Rectal smooth muscle tissue (tissue), 1 donor: ENCODE measurements around the gene DNAH17.

Experiments
- H3K27ac ChIP-seq: one replicate; pipeline ENCODE4 v1.7.0; 2013; ENCODE audit warnings: low read depth, low read length, inconsistent platforms
- H3K27me3 ChIP-seq: one replicate; pipeline ENCODE4 v1.7.0; 2013; ENCODE audit warnings: low read length; ENCODE audit not compliant: control insufficient read depth, insufficient read depth
- H3K36me3 ChIP-seq: one replicate; pipeline ENCODE4 v1.7.0; 2013; ENCODE audit warnings: low read length; ENCODE audit not compliant: control insufficient read depth, insufficient read depth
- H3K4me1 ChIP-seq: one replicate; pipeline ENCODE4 v1.7.0; 2013; ENCODE audit warnings: low read length; ENCODE audit not compliant: control insufficient read depth, insufficient read depth
- H3K4me3 ChIP-seq: one replicate; pipeline ENCODE4 v1.7.0; 2013; ENCODE audit warnings: low read length
- H3K9ac ChIP-seq: one replicate; pipeline ENCODE4 v1.7.0; 2013; ENCODE audit warnings: low read length

The DNAH17 gene

GRCh38 chr17:78448356-78448993, 128.7 kb downstream of the DNAH17 start:
- H3K4me3 ChIP-seq, result no peak overlapping the region
- no peak overlapping the region for H3K9ac ChIP-seq
- no peak overlapping the region for H3K27ac ChIP-seq
- no peaks in the 10 kb centered on the region for H3K36me3 ChIP-seq
- peaks cover 4% of the 10 kb centered on the region for H3K27me3 ChIP-seq
- no peaks in the 10 kb centered on the region for H3K4me1 ChIP-seq

- Histone ChIP-seq H3K4me3 (no peak overlapping the region), H3K27ac (no peak overlapping the region), H3K36me3 (no peaks in the 10 kb centered on the region), H3K4me1 (no peaks in the 10 kb centered on the region), H3K27me3 (peaks cover 4% of the 10 kb centered on the region), H3K9ac (no peak overlapping the region)
These were observed 130.4 kb downstream of the DNAH17 start for GRCh38 chr17:78446833-78447232.

DNA sequence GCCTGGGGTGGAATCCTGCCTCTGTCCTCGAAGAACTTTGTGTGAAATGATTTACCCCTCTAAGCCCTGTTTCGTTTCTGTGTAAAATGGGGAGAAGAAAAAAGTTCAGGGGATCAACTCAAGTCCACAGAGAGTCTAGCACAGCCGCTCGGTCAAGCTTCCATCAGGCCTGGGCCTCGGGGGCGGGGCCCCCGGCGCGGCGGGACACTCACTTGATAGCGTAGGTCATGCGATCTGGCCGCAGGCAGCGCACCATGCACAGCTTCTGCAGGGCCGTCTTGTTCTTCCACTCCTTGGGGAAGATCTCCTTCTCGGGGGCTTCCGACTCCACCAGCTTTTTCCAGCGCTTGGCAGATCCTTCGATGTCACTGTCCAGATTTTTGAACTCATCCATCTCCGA, 132.8 kb downstream of the DNAH17 start:
- Histone ChIP-seq H3K4me1 (no peaks in the 10 kb centered on the region), H3K27ac (no peak overlapping the region), H3K9ac (no peak overlapping the region), H3K27me3 (no peaks in the 10 kb centered on the region), H3K36me3 (no peaks in the 10 kb centered on the region), H3K4me3 (no peak overlapping the region)

DNA sequence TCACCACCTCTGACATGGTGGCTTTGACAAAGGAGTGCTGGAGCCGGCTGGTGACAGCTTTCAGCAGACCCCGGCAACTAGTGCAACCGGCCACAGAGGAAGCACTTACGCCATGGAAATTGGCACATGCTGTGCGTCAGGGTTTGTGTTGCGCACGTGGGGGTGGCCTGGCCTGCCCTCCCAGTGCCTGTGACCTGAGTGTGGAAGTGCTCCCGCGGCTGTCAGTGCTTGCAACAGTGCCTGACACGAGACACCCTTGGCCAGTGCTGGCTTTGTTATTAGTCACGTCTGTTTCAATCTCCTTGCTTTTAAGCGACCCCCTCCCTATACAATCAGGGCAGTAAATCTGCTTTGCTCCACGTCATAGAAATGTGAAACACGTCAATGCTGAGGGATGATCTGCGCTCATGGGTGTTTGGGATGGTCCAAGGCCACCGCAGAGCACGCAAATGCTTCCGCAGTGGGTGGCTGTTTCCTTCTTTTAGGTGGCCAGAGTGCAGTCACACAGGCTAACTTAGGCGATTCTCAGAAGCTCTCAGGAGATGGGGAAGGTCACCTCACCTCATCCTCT, 134.5 kb downstream of the DNAH17 start:
- Histone ChIP-seq H3K36me3 (no peaks in the 10 kb centered on the region), H3K27me3 (no peaks in the 10 kb centered on the region), H3K27ac (no peak overlapping the region), H3K4me1 (no peaks in the 10 kb centered on the region), H3K9ac (no peak overlapping the region), H3K4me3 (no peak overlapping the region)

DNA sequence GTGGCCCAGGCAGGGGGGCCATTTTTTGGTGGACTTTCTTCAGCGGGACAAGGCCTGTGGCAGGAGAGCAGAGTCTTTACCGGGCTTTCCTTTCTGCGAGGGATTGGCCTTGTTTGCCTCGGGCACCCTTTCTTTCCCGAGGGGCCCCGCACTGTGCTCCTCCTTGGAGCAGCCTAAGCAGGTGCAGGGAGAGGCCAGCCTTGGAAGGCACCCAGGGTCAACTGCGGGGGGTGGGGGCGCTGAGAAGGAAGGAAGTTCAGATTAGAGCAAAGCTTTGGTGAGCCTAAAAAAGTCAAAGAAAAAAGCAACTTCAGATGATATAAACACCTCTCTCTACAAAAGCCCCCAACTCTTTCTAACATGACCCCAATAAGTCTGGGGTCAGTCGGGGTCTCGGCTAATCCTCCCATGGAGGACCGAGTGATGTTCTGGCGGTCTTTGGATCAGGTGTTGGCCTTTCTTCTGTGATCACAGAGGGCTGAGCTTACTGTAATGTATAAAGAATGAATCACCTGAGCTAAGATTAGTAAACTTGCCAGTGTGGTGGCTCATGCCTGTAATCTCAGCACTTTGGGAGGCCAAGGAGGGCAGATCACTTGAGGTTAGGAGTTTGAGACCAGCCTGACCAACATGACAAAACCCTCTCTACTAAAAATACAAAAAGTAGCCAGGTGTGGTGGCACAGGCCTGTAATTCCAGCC, 135.8 kb downstream of the DNAH17 start:
- Histone ChIP-seq H3K27ac (no peak overlapping the region), H3K4me1 (no peaks in the 10 kb centered on the region), H3K27me3 (no peaks in the 10 kb centered on the region), H3K4me3 (no peak overlapping the region), H3K36me3 (no peaks in the 10 kb centered on the region), H3K9ac (no peak overlapping the region)

DNA sequence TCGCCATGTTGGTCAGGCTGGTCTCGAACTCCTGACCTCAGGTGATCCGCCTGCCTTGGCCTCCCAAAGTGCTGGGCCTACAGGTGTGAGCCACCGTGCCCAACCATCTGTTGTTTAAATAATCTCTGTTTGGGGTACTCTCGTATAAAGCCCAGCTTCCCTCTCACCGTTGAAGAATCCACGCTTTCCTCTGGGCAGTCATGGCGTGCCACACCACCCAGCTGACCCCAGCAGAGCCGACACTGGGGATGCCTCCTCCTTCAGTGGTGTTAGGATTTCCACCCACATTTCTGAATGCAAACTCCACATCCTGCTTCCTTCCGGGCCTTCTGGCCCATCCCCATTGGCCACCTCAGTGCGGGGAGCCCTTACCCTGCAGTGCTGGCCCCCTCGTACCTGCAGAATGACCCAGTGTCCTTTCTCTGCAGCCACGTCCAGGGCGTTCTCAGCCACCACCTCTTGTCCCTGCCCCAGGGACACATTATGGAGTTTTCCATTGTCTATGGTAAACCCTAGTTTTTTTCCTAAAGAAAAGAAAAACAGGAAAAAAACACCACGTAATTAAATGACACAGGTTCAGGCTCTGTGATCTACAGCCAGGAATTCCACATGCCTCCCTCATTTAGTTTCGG, 138.4 kb downstream of the DNAH17 start:
- Histone ChIP-seq H3K27me3 (no peaks in the 10 kb centered on the region), H3K36me3 (no peaks in the 10 kb centered on the region), H3K4me3 (no peak overlapping the region), H3K4me1 (no peaks in the 10 kb centered on the region), H3K27ac (no peak overlapping the region), H3K9ac (no peak overlapping the region)

- Histone ChIP-seq H3K27me3 (no peaks in the 10 kb centered on the region), H3K36me3 (no peaks in the 10 kb centered on the region), H3K4me3 (no peak overlapping the region), H3K27ac (no peak overlapping the region), H3K4me1 (no peaks in the 10 kb centered on the region), H3K9ac (no peak overlapping the region)
These were observed 138.9 kb downstream of the DNAH17 start for GRCh38 chr17:78438271-78438691.

- no peak overlapping the region for H3K27ac ChIP-seq
- H3K4me3 ChIP-seq, result no peak overlapping the region
- H3K27me3 ChIP-seq, result no peaks in the 10 kb centered on the region
- H3K9ac ChIP-seq, result no peak overlapping the region
- no peaks in the 10 kb centered on the region for H3K4me1 ChIP-seq
- H3K36me3 ChIP-seq, result no peaks in the 10 kb centered on the region
These were observed 139.6 kb downstream of the DNAH17 start for GRCh38 chr17:78437508-78438169.

DNA sequence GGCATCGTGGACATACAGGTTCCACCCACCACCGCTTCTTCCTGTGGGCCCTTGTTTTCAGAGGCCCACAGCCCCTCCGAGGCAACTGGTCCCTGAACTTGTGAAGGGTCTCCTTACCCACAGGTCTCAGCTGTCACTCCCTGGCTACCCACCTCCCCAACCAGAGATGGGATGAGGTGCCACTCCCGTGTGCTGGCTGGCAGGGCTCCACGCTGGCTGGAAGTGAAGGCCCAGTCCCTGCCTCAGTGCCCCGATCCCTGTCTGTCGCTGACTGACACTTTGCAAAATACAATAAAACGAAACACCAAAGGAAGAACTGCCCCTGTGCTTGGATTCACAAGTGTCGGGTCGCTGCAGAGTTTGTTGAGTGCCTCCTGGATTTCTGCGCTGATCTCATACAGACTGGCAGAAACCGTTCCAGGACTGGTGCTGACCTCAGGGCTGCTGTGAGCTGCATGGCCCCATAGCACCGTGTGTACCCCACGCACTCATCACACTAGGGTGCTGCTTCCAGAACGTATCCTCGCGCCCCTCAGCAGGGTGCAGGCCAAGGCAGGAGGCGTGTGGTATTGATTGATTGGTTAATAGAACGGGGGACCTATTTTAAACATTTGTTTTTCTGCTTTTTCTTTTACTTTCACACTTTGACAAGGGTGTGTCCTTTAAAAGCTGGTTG, 141.7 kb downstream of the DNAH17 start:
- H3K4me3 ChIP-seq, result no peak overlapping the region
- H3K27ac ChIP-seq, result no peak overlapping the region
- H3K36me3 ChIP-seq, result no peaks in the 10 kb centered on the region
- H3K9ac ChIP-seq, result no peak overlapping the region
- H3K4me1 ChIP-seq, result no peaks in the 10 kb centered on the region
- H3K27me3 ChIP-seq, result no peaks in the 10 kb centered on the region

DNA sequence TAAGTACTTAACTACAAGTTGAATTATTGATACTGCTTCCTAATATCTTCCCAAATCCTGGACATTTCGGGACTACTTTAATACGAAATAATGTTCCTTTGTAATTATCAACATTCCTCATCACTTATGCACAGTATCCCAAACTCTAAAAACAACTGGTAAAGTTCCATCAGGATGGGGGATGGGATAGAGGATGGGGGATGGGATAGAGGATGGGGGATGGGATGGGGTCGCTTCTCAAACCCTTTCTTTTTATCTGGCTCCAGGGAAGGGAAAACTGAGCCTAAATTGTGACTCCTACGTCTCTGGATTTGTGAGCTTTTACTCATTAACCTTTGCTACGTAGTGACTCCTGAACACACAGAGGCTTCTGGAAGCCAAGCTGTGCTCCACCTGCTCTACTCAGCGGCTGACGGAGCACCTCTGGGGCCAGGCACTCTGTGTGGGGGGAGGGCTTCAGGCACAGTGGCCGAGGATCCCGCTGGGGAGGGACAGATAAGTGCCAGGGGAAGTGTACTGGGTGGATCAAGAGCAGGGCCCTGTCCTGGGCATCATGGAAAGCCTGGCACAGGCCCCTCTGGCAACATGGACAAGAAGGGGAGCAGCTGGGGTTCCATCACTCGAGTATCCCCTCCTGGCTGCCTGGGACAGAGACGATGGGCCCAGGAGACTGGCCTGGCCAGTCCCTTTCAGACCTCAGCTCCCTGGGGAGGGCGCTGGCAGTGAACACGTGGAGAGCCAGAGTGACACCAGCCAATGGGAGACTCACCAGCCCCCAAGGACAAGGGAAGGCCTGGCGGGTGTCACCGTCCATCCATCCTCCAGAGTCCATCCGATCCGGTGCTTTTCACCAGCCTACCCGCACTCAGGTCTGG, 142.5 kb downstream of the DNAH17 start:
- Histone ChIP-seq H3K4me3 (no peak overlapping the region), H3K27me3 (no peaks in the 10 kb centered on the region), H3K9ac (no peak overlapping the region), H3K36me3 (no peaks in the 10 kb centered on the region), H3K27ac (no peak overlapping the region), H3K4me1 (no peaks in the 10 kb centered on the region)

DNA sequence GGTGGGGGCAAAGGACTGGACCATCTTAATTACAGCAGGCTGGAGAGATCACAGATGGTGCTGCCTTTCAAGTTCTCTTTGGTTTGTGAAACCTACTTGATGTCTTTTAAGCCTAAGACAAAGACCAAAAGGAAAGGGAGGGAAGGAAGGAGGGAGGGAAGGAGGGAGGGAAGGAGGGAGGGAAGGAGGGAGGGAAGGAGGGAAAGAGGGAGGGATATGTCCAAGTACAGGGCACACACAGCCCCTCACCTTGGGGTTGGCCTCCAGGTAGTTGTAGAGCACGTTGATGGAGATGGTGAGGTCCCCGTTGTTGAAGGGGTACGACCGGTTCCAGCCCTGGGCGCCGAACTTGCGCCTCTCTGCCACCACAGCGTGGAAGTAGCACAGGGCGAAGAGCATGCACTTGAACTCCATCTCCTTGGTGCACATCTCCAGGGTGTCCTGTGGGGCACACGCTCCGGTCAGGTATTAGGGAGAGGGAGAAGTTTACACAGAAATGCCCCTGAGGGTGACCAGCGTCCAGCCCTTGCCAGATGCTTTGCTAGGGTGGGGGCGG, 143.3 kb downstream of the DNAH17 start:
- H3K27ac ChIP-seq, result no peak overlapping the region
- no peaks in the 10 kb centered on the region for H3K4me1 ChIP-seq
- H3K4me3 ChIP-seq, result no peak overlapping the region
- no peaks in the 10 kb centered on the region for H3K36me3 ChIP-seq
- H3K27me3 ChIP-seq, result no peaks in the 10 kb centered on the region
- no peak overlapping the region for H3K9ac ChIP-seq
